SKM-1 treated with dmso at 0.1 percent for 144 hours (cell line): ENCODE measurements around the gene MAN1A1.
"Not testable (repeated sequence)": the region's sequence is repeated elsewhere in the genome, so short reads cannot be mapped to it uniquely, and the experiment has no call there.

ENCODE experiments used
- DNase-seq: peaks from one replicate; lab custom pipeline; 2025; ENCODE audit not compliant: unreplicated experiment; lab: John Stamatoyannopoulos, UW

Gene MAN1A1

GRCh38 chr6:119307056-119307455 is 42.5 kb downstream of the MAN1A1 start:
- no peak for DNase-seq

DNA sequence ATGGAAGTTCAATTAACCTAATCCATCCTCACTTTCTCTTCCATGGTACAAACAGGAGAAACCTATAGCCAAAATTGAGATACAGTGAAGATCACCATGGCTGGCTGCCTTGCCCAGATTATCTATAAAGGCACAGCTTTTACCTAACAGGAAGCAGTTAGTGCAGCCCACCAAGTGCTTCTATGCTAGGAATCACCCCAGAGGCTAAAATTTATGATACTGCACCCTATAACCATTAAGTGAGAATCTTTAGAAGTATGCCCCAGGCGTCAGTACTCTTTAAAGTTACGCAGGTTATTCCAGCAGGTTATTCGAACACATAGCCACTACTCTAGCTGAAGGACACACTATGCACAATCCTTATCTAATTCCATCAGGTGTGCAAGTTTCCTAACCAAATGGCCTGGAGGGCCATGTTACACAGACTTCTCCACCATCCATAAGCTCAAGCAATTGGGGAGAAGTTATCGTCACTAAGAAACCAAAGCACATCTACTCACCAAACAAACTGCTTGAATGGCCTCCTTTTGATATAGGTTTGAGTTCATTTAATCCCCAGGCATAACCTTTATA is 43.1 kb downstream of the MAN1A1 start:
- no peak for DNase-seq

- no peak for DNase-seq
Measured at GRCh38 chr6:119303164-119303887, 46.2 kb downstream of the MAN1A1 start.

DNA sequence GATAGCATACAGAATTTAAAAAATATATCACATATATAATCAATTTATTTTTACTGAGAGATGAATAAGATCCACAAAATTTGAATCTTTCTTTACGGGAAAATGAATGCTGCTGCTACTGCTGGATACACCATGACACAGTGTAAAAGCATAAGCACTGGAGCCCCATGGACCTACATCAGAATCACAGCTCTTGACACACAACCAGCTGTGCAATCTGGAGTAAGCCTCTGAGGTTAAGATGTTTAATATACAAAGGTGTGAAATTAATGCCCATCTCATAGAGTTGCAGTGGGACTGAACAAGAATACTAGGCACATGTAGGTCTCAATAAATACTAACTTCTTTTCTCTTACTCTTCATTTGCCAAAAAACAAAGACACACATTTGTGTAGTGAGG is 48.1 kb downstream of the MAN1A1 start:
- DNase-seq: no peak

DNA sequence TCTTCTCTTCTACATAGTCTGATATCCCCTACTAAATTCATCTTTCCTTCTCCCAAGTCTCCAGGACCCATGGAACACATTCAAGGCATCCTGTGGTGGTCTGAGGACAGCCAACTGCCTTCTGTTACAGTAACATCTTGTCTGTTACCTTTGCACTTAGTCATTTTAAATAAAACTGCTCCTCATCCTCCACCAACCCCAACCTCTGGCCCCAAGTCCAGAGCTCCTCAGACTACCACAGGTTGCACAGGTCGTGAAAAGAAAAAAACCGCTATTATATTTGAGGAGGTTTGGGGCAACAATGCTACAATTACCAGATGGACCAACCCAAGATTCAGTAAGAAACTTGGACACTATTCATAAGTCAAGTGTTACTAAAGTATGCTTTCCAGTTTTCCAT is 49.9 kb downstream of the MAN1A1 start:
- DNase-seq: no peak

DNA sequence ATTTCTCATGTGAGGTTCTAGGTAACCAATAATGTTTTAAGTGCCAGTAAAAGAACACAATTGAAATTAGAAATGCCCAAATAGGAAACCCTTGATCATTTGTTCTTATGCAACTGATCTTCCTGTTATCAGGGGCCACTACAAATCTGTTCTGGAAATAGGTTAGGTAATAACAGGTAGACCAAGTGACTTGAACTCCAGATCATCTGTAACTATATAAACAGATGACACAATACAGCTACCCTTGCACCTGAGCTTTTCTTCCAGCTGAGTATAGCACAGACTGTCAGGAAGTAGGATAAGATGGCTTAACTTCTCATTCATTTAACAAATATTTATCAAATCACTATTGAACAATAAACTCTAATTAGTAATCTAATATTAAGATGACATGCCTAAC is 52.5 kb downstream of the MAN1A1 start:
- DNase-seq: no peak

DNA sequence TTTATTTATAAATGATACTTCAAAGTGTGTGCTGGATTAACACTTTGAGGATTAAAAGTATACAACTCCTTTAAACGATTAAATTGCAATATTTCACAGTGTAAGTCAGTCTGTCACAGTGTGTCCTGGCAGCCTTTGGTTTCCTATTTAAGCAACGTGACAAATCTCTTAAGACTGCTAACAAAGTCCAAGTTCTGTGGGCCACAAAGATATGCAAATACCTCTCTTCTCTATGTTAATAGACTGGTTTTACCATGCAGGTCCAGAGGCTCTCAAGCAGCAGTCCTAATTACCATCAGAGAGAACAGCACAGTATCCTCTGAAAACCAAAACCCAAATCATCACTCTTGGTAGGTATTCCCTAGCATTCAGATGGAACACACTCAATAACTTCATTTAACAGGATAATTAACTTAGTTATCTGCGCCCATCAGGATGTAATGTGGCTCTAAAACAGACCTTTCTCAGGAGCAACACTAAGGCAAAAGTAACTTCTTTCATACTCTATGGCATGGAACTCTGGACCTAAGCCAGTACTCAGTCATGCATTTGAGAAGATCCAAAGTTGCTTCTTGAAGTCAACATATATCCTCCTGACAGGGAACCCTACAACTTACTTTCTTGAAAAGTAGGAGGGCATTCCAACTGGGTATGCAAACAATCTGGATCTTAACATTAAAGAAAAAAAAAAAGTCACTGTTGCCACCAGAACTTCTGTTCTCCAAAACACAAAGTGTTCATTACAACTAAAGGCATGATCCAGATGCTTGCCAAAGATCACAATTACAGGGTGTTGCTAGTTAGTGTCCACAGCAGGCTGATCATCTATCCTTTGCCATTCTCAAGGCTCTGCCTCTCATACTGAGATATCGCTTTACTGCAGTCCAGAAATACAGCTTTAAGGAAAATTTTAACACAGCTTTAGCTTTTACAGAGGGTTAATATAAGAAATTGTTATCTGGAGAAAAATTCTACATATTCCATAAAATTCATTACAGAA is 53.2 kb downstream of the MAN1A1 start:
- DNase-seq: no peak

DNA sequence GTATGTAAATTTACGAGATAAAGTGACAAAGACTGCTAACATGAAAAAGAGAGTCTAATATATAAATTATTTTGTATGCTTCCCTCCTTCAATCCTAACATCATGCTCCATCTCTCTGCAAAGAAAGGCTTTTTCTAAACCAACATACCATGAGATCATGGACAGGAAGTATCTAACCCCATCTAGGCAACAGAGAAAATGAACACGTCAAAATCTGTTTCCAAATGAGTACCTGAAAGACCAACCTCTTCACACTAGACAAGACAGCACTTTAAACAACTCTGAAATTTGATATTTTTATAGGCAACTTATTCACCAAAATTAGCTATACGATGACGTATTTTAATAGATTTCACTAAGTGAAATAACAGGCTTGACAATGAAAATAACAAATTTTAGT is 54.6 kb downstream of the MAN1A1 start:
- DNase-seq: no peak

GRCh38 chr6:119291060-119291459 is 58.5 kb downstream of the MAN1A1 start:
- DNase-seq: not testable (repeated sequence)

GRCh38 chr6:119290306-119290705 is 59.3 kb downstream of the MAN1A1 start:
- DNase-seq: no peak

DNA sequence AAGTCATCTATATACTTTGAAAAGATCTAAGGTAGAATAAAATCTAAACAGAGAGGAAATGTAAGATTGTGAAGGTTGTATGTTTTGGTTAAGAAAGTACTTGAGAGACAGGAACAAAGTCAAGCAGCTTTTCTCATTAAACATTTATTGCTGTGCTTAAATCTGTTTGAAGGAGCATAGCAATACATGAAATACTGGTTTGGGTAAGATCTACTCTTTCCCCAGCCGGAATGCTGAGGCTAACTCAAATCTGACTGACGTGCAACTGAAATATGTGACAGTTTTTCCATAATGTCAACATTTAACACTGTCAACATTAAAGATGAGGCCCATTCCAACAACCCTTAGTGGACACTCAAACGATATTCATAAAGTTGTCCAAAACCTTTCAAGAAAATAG is 59.9 kb downstream of the MAN1A1 start:
- DNase-seq: no peak

DNA sequence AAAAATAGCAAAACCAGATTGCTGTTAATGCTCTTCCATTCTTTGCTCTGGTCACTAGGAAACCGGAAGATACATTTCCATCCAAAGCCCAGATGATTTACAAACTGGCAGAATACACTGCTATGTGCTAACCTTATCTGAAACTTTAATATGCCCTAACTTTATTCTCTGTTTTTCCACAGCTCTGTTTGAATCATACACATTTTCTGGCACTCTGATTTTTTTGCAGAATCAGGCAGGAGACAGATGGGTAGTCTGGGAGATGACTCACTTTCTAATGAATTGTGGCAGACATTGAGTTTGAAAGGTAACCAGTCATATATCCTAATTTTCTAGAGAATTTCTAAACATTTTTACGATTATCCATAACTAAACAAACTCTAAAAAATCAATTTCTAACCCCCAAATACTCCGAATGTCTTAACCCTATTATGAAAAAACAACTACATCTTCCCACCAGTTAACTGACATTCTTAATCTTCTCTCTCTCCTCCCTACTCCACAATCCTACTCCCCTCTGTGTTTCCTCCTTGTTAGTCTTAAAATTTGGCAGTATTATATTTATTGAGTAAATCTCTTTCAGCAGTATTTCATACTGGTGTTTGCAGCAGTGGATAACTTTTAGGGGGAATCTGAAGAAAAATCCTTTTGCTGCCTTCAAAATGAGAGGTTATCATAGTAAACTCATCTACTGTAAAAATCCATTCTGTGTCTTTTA is 63.5 kb downstream of the MAN1A1 start:
- DNase-seq: no peak

DNA sequence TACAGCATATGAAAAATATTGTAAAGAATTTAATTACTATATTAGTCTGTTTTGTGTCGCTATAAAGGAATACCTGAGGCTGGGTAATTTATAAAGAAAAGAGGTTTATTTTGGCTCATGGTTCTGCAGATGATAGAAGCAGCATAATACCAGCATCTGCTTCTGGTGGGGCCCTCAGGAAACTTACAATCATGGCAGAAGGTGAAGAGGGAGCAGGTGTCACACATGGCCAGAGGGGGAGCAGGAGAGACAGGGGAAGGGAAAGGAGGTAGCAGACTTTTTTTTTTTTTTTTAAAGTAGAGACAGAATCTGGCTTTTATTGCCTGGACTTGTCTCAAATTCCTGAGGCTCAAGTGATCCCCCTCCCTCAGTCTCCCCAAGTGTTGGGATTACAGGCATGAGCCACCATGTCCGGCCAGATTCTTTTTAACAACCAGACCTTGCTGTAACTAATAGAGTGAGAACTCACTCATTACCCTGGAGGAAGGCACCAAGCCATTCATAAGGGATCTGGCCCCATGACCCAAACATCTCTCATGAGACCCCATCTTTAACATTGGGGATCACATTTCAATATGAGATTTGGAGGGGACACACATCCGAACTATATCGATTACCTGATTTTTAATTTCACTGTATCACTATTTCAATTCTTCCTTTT is 64.6 kb downstream of the MAN1A1 start:
- no peak for DNase-seq

DNA sequence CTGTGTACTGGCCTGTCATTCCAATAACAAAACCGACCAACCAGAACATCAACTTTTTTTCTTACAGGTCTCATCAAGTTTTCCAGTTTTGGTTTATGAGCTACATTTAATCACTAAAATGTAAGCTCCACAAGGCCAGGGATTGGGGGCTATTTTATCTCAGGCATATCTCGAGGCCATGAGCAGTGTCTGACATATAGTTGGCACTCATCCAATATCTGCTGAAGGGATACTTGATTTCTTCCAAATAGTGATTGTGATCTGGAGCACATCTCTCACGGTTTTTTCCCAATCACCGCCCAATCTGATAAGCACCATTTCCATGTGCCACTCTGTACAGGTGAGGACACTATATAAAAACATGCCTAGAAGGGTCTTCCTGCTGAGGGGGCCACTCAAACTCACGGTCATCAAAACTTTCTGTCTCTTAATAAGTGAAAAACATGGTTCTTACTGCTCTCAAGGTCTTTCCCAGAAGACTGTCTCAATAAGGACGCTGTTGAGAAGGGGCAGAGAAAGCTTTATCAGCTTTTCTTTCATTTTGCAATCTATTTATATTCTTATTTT is 65.5 kb downstream of the MAN1A1 start:
- DNase-seq: no peak

GRCh38 chr6:119283214-119283613 is 66.3 kb downstream of the MAN1A1 start:
- no peak for DNase-seq

GRCh38 chr6:119280668-119281067 is 68.9 kb downstream of the MAN1A1 start:
- no peak for DNase-seq

- no peak for DNase-seq
Measured at GRCh38 chr6:119280080-119280479, 69.5 kb downstream of the MAN1A1 start.

GRCh38 chr6:119278625-119279024 is 70.9 kb downstream of the MAN1A1 start:
- DNase-seq: no peak

DNA sequence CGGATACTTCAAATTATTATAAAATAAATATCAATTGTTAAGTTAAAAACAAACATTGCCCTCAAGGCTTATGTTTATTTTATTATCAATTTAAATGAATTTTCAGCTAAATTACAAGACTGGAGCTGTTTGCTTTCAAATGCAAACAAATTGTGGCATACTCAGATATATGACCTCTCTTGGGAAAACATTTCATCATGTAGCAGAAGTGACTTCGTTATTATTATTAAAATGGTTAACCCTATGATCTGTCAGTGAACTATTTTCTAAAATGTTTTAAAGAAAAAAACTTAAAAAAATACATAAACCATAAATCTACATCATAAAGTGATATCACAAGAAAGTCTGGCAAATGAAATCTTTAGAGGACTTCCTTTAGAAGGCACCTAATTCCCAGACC is 72.5 kb downstream of the MAN1A1 start:
- DNase-seq: no peak

- no peak for DNase-seq
Measured at GRCh38 chr6:119276211-119276610, 73.3 kb downstream of the MAN1A1 start.
